ENCODE results near the gene WDTC1. TPM values are rescaled to one million over a fixed set of nuclear protein-coding genes. Genes with fewer than 3 reads are reported as not detected.

Gene WDTC1
- total and polyA plus RNA-seq, 9 of the 15 experiments (the other 6 are each of a cell fraction or from before 2014, with no cell fraction given): 0.18 to 32.3 (median 8.8) TPM

DNA sequence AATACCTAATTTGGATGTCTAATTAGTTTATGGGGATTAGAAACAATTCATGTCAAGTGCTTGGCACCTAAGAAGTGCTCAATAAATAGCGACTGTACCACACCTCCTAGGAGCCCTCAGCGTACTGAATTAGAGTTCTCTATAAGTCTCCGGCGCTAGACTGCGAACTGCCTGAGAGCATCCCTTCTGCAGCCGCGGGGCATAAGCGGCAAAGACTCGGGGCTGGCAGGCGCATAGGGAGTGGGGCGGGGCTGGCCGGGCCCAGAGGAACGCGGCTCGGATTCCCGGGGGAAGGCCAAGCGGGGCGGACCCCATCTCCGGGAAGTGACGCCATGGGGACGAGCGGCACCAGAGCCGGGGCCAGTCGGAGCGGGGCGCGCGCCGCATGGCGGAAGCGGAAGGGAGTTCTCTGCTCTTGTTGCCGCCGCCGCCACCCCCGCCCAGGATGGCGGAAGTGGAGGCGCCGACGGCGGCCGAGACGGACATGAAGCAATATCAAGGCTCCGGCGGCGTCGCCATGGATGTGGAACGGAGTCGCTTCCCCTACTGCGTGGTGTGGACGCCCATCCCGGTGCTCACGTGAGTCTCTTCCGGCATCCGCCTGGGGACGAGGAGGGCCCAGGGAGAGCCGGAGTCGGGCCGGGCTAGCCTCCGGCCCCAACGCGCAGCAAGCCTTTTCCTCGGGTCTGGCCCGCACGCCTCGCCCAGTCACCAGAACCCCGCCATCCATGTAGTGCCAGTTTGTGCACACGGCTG lies 87.6 kb downstream of the WDTC1 start, which contains the start of gene TMEM222 (continued):
- TF ChIP-seq KDM4B (IDR thresholded peaks at IDR 0.05; ENCODE audit: borderline replicate concordance in 2 of 2, low read depth in 1 of 2): peak in 1 of 2 experiments; percentile 96; a peak in 2 of 4 replicates
- peak; percentile 98 for TF ChIP-seq ETV1 (tag; conservative IDR thresholded peaks at IDR 0.05; ENCODE audit: low read depth)
- TF ChIP-seq, protein P1, sequence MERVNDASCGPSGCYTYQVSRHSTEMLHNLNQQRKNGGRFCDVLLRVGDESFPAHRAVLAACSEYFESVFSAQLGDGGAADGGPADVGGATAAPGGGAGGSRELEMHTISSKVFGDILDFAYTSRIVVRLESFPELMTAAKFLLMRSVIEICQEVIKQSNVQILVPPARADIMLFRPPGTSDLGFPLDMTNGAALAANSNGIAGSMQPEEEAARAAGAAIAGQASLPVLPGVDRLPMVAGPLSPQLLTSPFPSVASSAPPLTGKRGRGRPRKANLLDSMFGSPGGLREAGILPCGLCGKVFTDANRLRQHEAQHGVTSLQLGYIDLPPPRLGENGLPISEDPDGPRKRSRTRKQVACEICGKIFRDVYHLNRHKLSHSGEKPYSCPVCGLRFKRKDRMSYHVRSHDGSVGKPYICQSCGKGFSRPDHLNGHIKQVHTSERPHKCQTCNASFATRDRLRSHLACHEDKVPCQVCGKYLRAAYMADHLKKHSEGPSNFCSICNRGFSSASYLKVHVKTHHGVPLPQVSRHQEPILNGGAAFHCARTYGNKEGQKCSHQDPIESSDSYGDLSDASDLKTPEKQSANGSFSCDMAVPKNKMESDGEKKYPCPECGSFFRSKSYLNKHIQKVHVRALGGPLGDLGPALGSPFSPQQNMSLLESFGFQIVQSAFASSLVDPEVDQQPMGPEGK (CRISPR knock-in tag; IDR thresholded peaks at IDR 0.05; ENCODE audit: borderline replicate concordance): no peak
- no peak for TF ChIP-seq DPF2 (IDR thresholded peaks at IDR 0.05)
- TF ChIP-seq TCF3 (CRISPR knock-in tag; IDR thresholded peaks at IDR 0.05): peak; percentile 58
- TF ChIP-seq PRMT5 (CRISPR knock-in tag; IDR thresholded peaks at IDR 0.05): no peak
- no peak for TF ChIP-seq ZNF253 (CRISPR knock-in tag; conservative IDR thresholded peaks at IDR 0.05)
- peak; percentile 65 for TF ChIP-seq RFX1 (IDR thresholded peaks at IDR 0.05)
- peak; percentile 96 for TF ChIP-seq DIDO1 (tag; IDR thresholded peaks at IDR 0.05; ENCODE audit: low read depth)
- TF ChIP-seq, protein P2, sequence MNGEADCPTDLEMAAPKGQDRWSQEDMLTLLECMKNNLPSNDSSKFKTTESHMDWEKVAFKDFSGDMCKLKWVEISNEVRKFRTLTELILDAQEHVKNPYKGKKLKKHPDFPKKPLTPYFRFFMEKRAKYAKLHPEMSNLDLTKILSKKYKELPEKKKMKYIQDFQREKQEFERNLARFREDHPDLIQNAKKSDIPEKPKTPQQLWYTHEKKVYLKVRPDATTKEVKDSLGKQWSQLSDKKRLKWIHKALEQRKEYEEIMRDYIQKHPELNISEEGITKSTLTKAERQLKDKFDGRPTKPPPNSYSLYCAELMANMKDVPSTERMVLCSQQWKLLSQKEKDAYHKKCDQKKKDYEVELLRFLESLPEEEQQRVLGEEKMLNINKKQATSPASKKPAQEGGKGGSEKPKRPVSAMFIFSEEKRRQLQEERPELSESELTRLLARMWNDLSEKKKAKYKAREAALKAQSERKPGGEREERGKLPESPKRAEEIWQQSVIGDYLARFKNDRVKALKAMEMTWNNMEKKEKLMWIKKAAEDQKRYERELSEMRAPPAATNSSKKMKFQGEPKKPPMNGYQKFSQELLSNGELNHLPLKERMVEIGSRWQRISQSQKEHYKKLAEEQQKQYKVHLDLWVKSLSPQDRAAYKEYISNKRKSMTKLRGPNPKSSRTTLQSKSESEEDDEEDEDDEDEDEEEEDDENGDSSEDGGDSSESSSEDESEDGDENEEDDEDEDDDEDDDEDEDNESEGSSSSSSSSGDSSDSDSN (IDR thresholded peaks at IDR 0.05; ENCODE audit: borderline replicate concordance in 1 of 2, low read depth in 2 of 2, low read length in 2 of 2): 0 out of 4 replicates have a peak, but pooled peaks of 1 of the 2 experiments have one; percentile 42
- peak; percentile 99 for TF ChIP-seq FIP1L1 (IDR thresholded peaks at IDR 0.05; ENCODE audit: low read depth, low read length, poor library complexity, severe bottlenecking)
- TF ChIP-seq EP400 (IDR thresholded peaks at IDR 0.05): peak; percentile 98
- TF ChIP-seq CBX5 (IDR thresholded peaks at IDR 0.05; ENCODE audit: borderline replicate concordance, low read depth): peak; percentile 39; the same call in 1 of the 2 replicates
- peak; percentile 90 for TF ChIP-seq TOE1 (IDR thresholded peaks at IDR 0.05; ENCODE audit: borderline replicate concordance)
- peak; percentile 83; the same call in 1 of the 2 replicates for TF ChIP-seq TOE1 (CRISPR knock-in tag; IDR thresholded peaks at IDR 0.05; ENCODE audit: borderline replicate concordance, low read depth)
- TF ChIP-seq SIRT6 (IDR thresholded peaks at IDR 0.05; ENCODE audit: low read depth, low read length): no peak
- TF ChIP-seq, protein P3, sequence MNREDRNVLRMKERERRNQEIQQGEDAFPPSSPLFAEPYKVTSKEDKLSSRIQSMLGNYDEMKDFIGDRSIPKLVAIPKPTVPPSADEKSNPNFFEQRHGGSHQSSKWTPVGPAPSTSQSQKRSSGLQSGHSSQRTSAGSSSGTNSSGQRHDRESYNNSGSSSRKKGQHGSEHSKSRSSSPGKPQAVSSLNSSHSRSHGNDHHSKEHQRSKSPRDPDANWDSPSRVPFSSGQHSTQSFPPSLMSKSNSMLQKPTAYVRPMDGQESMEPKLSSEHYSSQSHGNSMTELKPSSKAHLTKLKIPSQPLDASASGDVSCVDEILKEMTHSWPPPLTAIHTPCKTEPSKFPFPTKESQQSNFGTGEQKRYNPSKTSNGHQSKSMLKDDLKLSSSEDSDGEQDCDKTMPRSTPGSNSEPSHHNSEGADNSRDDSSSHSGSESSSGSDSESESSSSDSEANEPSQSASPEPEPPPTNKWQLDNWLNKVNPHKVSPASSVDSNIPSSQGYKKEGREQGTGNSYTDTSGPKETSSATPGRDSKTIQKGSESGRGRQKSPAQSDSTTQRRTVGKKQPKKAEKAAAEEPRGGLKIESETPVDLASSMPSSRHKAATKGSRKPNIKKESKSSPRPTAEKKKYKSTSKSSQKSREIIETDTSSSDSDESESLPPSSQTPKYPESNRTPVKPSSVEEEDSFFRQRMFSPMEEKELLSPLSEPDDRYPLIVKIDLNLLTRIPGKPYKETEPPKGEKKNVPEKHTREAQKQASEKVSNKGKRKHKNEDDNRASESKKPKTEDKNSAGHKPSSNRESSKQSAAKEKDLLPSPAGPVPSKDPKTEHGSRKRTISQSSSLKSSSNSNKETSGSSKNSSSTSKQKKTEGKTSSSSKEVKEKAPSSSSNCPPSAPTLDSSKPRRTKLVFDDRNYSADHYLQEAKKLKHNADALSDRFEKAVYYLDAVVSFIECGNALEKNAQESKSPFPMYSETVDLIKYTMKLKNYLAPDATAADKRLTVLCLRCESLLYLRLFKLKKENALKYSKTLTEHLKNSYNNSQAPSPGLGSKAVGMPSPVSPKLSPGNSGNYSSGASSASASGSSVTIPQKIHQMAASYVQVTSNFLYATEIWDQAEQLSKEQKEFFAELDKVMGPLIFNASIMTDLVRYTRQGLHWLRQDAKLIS (CRISPR knock-in tag; IDR thresholded peaks at IDR 0.05): peak; percentile 94
- TF ChIP-seq, protein P4, sequence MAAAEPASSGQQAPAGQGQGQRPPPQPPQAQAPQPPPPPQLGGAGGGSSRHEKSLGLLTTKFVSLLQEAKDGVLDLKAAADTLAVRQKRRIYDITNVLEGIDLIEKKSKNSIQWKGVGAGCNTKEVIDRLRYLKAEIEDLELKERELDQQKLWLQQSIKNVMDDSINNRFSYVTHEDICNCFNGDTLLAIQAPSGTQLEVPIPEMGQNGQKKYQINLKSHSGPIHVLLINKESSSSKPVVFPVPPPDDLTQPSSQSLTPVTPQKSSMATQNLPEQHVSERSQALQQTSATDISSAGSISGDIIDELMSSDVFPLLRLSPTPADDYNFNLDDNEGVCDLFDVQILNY (CRISPR knock-in tag; IDR thresholded peaks at IDR 0.05): 0 out of 2 replicates have a peak, but pooled peaks have one; percentile 33

Data from K562 (cell line).